Urinary bladder (tissue), 4 donors: ENCODE data around the gene SEMA4C. TPM values are rescaled to one million over a fixed set of nuclear protein-coding genes. Genes with fewer than 3 reads are reported as not detected.

Experiments
- DNase-seq: peaks from one replicate; pipeline ENCODE4 v3.0.0-alpha.2; 2015; ENCODE audit errors: extremely low spot score
- H3K27ac ChIP-seq: one replicate; pipeline ENCODE4 v1.5.1; 2013; ENCODE audit warnings: low read depth, mild to moderate bottlenecking, moderate library complexity
- H3K36me3 ChIP-seq: one replicate; pipeline ENCODE4 v1.6.1; 2013; ENCODE audit warnings: mild to moderate bottlenecking, moderate library complexity; ENCODE audit not compliant: insufficient read depth
- H3K4me1 ChIP-seq: one replicate; pipeline ENCODE4 v1.6.1; 2013; ENCODE audit warnings: mild to moderate bottlenecking, moderate library complexity; ENCODE audit not compliant: insufficient read depth
- H3K4me3 ChIP-seq: one replicate; pipeline ENCODE4 v1.5.1; 2013; ENCODE audit warnings: low read depth, low read length
- WGBS: extraction: QIAGEN DNeasy Blood & Tissue Kit; methylation state at CpG from one replicate; pipeline ENCODE4 v1.1.7; 2013; 5-methylcytosine and 5-hydroxymethylcytosine counted together
- polyA plus RNA-seq: library from polyadenylated mRNA; stranded (reverse); fragments of 200-250 nt; gene quantifications from one replicate; pipeline ENCODE4 v1.2.3, GENCODE V29; 2013
- total RNA-seq: library from RNA; depleted of rRNA; stranded (reverse); fragments of >200 nt; gene quantifications from one replicate; pipeline ENCODE4 v1.2.3, GENCODE V29; 2014
- donor health status: healthy with polysubstance abuse.
- donor health status: healthy.

The SEMA4C gene, protein sequence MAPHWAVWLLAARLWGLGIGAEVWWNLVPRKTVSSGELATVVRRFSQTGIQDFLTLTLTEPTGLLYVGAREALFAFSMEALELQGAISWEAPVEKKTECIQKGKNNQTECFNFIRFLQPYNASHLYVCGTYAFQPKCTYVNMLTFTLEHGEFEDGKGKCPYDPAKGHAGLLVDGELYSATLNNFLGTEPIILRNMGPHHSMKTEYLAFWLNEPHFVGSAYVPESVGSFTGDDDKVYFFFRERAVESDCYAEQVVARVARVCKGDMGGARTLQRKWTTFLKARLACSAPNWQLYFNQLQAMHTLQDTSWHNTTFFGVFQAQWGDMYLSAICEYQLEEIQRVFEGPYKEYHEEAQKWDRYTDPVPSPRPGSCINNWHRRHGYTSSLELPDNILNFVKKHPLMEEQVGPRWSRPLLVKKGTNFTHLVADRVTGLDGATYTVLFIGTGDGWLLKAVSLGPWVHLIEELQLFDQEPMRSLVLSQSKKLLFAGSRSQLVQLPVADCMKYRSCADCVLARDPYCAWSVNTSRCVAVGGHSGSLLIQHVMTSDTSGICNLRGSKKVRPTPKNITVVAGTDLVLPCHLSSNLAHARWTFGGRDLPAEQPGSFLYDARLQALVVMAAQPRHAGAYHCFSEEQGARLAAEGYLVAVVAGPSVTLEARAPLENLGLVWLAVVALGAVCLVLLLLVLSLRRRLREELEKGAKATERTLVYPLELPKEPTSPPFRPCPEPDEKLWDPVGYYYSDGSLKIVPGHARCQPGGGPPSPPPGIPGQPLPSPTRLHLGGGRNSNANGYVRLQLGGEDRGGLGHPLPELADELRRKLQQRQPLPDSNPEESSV
- total RNA-seq, result 27.4 TPM
- polyA plus RNA-seq, result 80.1 TPM

DNA sequence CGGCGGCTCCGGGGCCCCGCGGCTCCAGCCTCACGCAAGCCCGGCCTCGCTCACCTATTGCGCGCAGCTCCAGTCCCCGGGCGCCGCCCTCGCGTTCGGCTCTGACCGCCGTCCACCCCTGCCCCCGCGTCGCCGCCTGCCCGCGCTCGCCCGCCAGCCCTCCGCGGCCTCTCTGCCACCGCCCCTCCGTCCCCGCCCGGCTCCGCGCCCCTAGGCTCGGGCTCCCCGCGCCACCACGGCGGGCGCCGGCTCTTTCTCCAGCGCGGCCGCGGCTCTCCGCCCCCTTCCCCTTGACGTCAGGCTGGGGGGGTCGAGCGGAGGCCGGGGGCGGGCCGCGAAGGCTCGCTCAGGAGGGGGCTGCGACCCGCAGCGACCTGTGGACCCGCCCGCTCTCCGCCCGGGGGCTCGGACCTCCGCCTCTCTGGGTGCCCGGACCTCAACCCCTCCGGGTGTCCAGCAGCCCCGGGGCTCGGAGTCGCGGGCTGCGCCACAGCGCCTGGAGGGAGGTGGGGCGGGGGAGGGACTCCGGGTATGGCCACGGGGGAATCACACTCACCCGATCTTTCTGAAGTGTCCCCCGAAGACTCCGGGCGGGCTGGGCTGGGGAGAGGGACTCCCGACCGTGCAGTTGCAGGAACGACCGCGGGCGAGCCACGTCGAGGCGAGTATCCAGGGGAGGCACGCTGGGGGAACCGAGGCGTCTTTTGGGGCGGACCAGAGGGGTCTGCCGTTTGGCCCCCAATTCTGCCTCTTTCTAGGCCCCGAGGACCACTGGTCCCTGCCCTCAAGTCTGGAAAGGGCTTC lies at the start of gene SEMA4C:
TSS of gene SEMA4C (minus strand) at position 259 of the 804 bp plus-strand sequence. CDS start 2,194 bp downstream, outside the sequence.
- Histone ChIP-seq H3K27ac (peak within 1 kb of the TSS; percentile 93), H3K4me1 (no peaks in the 10 kb centered on the region), H3K4me3 (peak within 1 kb of the TSS; percentile 92), H3K36me3 (no peaks in the 10 kb centered on the region)
- under 1% methylated on average over 93 of the region's 93 CpGs for WGBS
- DNase-seq, result no peak

DNA sequence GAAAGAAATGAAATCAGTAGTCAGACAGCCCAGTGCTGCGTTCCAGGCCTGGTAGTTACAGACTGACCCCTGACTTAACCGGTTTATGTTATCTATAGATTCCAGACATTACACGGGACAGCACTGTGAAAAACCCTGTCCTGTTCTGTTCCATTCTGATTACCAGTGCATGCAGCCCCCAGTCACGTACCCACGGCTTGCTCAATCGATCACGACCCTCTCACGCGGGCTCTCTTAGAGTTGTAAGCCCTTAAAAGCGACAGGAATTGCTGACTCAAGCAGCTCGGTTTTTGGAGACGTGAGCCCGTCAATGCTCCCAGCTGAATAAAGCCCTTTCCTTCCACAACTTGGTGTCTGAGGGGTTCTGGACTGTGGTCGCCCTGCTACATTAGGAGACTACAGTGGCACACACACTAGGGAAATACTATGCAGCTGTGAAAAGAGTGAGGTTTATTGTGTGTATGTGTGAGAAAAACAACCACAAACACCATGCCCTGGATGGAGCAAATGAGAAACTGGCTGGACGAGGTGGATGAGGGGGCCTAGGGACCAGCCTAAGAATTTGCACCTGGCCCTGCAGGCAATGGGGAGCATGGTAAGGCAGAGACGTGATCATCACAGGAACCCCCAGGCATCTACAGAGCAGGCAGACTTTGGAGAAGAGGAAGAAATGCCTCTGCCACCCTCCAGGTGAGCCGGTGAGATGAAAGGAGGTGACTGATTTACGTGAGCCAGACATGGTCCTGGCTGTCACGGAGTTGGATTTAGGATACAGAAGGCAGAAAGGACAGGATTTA lies 49.1 kb upstream of the SEMA4C start:
- no peak overlapping the region for H3K27ac ChIP-seq
- WGBS, result 84% methylated on average over 19 of the region's 19 CpGs
- H3K36me3 ChIP-seq, result no peaks in the 10 kb centered on the region
- no peak for DNase-seq
- H3K4me1 ChIP-seq, result no peaks in the 10 kb centered on the region
- no peak overlapping the region for H3K4me3 ChIP-seq

DNA sequence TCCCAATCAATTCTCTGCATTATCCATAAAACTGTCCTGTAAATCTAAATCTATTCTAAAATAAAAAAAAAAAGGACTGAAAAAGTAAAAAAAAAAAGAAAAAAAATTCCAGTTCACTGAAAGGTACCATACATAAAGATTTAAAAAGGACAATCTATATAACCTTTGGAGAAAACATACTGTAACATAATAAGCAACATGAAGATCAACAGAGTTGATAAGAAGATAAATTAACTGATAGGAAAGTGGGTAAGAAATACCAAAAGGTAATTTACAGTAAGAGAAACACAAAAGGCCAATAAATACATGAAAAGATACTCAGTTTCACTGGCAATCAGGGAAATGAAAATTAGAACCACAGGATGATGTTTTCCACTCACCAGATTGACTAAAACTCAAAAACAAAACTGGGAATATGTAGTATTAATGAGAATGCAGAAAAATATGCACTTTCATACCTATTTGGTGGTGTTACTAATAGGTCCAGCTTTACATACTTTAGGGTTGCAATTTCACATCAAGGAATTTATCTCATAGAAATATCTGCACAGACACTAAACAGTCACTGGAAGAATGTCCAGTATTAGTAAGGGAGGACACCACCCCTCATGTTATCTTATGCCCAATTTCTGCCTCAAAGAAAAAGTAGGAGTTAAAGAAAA lies 48.3 kb upstream of the SEMA4C start:
- Histone ChIP-seq H3K36me3 (no peaks in the 10 kb centered on the region), H3K4me3 (no peak overlapping the region), H3K27ac (no peak overlapping the region), H3K4me1 (no peaks in the 10 kb centered on the region)
- no peak for DNase-seq

DNA sequence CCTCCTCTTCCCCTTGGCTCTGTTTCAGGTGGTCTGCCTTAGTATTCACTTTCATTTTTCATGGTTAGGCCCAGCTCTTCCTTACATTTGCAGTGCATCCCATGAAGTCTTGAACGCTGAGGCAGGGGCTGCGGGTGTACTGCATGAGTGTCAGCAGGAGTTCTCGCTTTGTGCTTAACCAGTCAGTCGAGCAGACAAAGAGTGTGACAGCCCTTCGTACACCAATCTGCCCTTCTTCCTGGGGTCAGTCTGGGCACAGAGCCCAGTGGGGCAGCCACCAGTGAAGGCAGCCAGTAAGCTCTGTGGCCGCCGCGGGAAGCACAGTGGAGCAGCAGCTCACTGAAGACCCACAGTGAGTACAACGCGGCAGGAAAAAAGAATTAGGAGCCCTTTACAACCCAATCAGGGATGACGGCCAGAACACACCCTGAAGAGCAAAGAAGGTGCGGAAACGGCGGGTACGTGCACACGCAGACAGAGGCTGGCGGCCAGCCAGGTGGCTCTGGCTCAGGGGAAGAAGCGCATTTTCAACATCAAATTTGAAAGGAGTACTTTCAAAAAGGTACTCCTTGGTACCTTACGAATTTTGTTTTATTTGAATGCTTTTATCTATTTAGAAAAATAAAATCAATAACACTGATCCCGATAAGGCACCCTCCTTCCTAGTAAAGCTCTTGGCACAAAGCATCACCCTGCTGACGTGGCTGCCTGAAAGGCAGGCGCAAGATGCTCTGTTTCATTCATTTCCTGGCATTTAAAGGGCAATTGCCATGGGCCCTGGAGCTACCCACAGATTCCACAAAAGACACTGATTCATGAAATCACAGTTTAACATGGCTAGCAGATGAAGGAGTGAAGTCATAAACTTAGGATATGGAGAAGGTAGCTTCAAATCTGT lies 47.0 kb upstream of the SEMA4C start:
- 88% methylated on average over 22 of the region's 22 CpGs for WGBS
- H3K4me1 ChIP-seq, result no peaks in the 10 kb centered on the region
- H3K4me3 ChIP-seq, result no peak overlapping the region
- no peak overlapping the region for H3K27ac ChIP-seq
- no peaks in the 10 kb centered on the region for H3K36me3 ChIP-seq
- no peak for DNase-seq

DNA sequence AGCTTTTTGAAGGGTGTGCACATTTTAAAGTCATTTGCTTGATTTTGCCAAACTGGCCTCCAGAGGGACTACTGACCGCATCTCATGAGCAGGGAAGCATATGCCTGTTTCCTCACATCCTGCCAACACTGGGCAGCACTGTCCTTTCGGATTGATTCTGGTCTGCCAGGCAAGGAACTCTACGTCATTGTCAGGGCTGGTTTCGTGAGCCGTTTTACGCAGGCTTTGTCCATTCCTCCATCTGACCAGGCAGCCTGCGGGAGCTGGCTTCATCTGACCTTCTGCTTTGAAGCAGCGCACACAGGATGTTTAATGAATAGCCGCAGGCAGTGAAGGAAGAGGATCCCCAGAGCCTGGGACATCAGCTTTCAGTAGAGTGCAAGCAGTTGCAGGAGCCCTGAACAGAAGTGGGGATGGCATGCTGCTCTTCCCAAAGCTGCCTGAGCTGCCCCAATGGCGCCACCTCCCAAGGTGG lies 46.3 kb upstream of the SEMA4C start:
- Histone ChIP-seq H3K36me3 (no peaks in the 10 kb centered on the region), H3K27ac (no peak overlapping the region), H3K4me3 (no peak overlapping the region), H3K4me1 (no peaks in the 10 kb centered on the region)
- WGBS, result 58% methylated on average over 10 of the region's 10 CpGs
- no peak for DNase-seq

DNA sequence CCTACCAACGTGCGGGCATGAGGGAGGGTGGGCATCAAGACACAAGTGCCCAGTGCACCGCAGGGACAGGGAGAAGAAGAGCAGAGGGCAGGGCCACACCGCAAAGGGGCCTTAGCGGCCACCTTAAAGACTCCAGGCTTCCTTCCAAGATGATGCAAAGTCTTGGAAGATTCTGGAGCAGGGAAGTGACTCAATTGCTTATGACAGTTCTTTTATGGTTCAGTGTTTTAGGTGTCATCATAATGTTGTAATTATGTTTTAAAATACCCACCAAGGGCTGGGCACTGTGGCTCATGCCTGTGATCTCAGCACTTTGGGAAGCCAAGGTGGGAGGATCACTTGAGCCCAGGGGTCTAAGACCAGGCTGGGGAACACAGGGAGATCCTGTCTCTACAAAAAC lies 44.5 kb upstream of the SEMA4C start:
- 63% methylated on average over 5 of the region's 5 CpGs for WGBS
- H3K27ac ChIP-seq, result no peak overlapping the region
- H3K4me1 ChIP-seq, result no peaks in the 10 kb centered on the region
- no peaks in the 10 kb centered on the region for H3K36me3 ChIP-seq
- no peak overlapping the region for H3K4me3 ChIP-seq
- no peak for DNase-seq

DNA sequence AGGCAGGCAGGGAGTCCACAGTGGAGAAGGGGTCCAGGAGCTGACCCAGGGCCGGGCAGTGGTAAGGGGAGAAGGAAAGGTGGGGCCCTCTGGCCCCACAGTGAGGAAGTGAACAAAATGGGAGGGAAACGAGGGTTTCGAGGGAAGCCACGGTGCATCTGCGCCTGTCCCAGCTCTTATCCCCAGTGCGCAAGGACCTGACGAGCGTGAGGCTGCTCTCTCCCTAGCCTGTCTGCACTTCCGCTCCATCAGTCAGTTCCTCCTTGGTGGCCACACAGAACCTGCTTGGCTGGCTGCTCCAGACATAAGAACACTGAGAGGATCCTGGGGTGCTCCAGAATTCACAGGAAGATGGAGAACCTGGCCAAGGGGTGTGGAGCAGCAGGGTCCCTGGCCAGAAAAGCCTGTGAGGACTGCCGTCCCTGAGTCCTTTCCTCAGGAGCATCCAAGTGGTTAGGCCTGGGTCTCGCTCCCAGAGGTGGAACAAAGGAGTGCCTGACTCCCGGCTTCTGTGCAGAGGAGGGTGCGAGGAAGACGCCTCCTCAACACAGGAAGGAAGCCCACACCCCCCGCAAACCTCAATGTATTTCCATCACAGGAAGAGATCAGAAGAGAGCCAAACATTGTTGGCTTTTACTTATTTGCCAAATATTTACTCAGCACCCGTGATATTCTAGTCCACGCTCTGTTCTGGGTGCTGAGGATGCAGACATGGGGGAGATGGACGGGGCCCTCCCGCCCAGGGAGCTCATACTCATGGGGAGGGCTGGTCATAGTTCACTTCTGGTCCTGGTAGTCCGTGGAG lies 43.7 kb upstream of the SEMA4C start:
- WGBS, result 80% methylated on average over 20 of the region's 20 CpGs
- no peak for DNase-seq
- no peaks in the 10 kb centered on the region for H3K4me1 ChIP-seq
- no peaks in the 10 kb centered on the region for H3K36me3 ChIP-seq
- no peak overlapping the region for H3K4me3 ChIP-seq
- no peak overlapping the region for H3K27ac ChIP-seq

DNA sequence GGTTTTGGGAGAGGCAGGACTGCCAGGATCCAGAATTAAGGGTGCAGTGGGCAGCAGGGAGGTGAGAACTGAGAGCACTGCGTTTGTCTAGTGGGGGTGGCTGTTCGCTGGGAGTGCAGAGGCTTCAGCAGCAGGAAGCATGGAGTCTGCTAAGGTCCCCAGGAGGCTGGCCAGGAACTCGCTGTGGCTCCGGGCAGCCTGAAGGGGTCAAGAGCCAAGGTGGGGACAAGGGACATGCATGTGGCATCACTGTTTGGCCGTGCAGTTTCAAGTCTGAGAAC lies 43.2 kb upstream of the SEMA4C start:
- no peaks in the 10 kb centered on the region for H3K4me1 ChIP-seq
- H3K27ac ChIP-seq, result no peak overlapping the region
- H3K4me3 ChIP-seq, result no peak overlapping the region
- DNase-seq, result no peak
- WGBS, result 72% methylated on average over 5 of the region's 5 CpGs
- no peaks in the 10 kb centered on the region for H3K36me3 ChIP-seq

DNA sequence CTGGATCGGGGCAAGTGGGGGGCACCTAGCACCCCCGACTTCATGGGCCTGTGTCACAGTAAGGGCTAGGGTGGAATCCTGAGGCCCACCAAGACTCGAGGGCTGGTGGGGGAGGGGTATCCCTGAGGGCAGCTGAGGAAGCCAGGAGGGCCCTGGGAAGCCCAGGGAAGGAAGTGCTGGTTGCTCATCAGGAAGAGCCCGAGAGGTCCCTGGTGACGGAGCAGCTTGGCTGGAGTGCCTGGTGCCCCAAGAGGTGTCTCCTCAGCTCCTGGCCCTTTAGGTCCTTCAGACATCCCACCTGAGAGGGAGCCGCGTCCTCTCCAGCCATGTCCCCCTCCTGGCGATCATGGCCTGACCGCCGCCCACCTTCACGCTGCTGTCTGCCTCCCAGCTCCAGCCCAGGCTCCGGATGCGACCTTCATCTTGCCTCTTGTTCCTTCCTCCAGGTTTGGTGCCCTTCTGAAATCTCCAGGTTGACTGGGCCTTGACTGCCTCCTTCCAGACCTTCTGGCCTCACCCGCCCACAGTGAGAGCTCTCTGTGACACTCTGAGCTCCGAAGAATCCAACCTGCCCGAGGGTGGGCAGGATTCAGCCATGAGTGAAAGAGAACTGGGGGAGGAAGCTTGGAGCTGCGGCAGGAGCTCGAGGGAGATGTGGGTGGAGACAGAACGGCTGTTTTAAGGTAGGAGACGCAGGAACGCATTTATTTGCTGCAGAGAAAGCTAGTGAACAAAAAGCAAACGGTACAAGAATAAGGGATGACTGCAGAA lies 42.7 kb upstream of the SEMA4C start:
- 84% methylated on average over 22 of the region's 22 CpGs for WGBS
- Histone ChIP-seq H3K27ac (no peak overlapping the region), H3K36me3 (no peaks in the 10 kb centered on the region), H3K4me1 (no peaks in the 10 kb centered on the region), H3K4me3 (no peak overlapping the region)
- no peak for DNase-seq

DNA sequence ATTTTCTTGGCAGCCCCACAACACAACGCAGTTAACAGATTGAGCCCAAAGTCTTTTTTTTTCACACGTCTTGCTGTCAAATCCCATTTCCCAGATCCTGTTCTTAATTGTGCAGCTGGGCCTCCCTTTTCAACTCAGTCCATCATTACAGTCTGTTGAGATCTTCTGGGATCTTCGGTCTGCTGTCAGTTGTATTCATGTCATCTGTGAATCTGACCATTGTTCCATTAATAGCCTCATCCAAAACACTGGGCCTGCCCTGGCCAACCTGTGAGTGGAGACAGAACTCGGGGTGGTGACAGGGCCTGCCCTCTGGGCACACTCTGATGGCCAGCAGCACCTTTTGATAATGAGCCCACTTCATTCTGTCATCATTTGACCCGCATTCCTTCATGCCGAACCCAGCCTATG lies 39.7 kb upstream of the SEMA4C start:
- no peak overlapping the region for H3K27ac ChIP-seq

More for the DNA sequence above, 39.7 kb upstream of the SEMA4C start:
- H3K4me3 ChIP-seq, result no peak overlapping the region
- no peaks in the 10 kb centered on the region for H3K36me3 ChIP-seq
- no peaks in the 10 kb centered on the region for H3K4me1 ChIP-seq
- no peak for DNase-seq
- 85% methylated on average over 6 of the region's 6 CpGs for WGBS
